ENCODE results near the gene SORCS3. TPM values are rescaled to one million over a fixed set of nuclear protein-coding genes. Genes with fewer than 3 reads are reported as not detected.

The SORCS3 gene
- polyA plus RNA-seq, 1 donor from 2014 or later: 9.8 TPM

- Histone ChIP-seq H3K9me2 (ENCODE audit: insufficient read depth, low read length) (no peaks in the 10 kb centered on the region), H4K20me1 (ENCODE audit: insufficient read depth) (no peaks in the 10 kb centered on the region), H3K4me2 (ENCODE audit: low read length) (no peak overlapping the region), H3K27me3 (ENCODE audit: insufficient read depth, low read depth, low read length) (no peaks in the 10 kb centered on the region), H3K9me3 (ENCODE audit: low read length) (no peaks in the 10 kb centered on the region), H3K27ac (ENCODE audit: low read length) (no peak overlapping the region), H3K4me3 (ENCODE audit: low read length) (no peak overlapping the region), H2AFZ (ENCODE audit: low read depth, low read length) (no peak overlapping the region), H3F3A (ENCODE audit: insufficient read depth, low read length, poor library complexity, severe bottlenecking) (no peaks in the 10 kb centered on the region), H3K36me3 (ENCODE audit: insufficient read depth, low read length) (no peaks in the 10 kb centered on the region), H3K79me2 (replicated peaks; ENCODE audit: insufficient read depth, low read length) (no peaks in the 10 kb centered on the region), H3K9ac (ENCODE audit: low read length) (no peak overlapping the region)
- TF ChIP-seq RAD21 (conservative IDR thresholded peaks at IDR 0.05): no peak
- TF ChIP-seq TAF1 (IDR thresholded peaks at IDR 0.05; ENCODE audit: low read depth): no peak
- TF ChIP-seq EZH2 (IDR thresholded peaks at IDR 0.05; ENCODE audit: borderline replicate concordance, insufficient read depth, low read length, poor library complexity, severe bottlenecking): no peak
- TF ChIP-seq MXI1 (conservative IDR thresholded peaks at IDR 0.05; ENCODE audit: poor library complexity, severe bottlenecking): no peak
- no peak for TF ChIP-seq REST (IDR thresholded peaks at IDR 0.05; ENCODE audit: borderline replicate concordance)
Measured at GRCh38 chr10:104811166-104811565, 170.1 kb downstream of the SORCS3 start.

GRCh38 chr10:104816501-104816900 lies 175.4 kb downstream of the SORCS3 start:
- Histone ChIP-seq H3K9me3 (ENCODE audit: low read length) (no peaks in the 10 kb centered on the region), H2AFZ (ENCODE audit: low read depth, low read length) (no peak overlapping the region), H3K79me2 (replicated peaks; ENCODE audit: insufficient read depth, low read length) (no peaks in the 10 kb centered on the region), H3F3A (ENCODE audit: insufficient read depth, low read length, poor library complexity, severe bottlenecking) (no peaks in the 10 kb centered on the region), H3K4me2 (ENCODE audit: low read length) (no peak overlapping the region), H3K9ac (ENCODE audit: low read length) (no peak overlapping the region), H4K20me1 (ENCODE audit: insufficient read depth) (no peaks in the 10 kb centered on the region), H3K27ac (ENCODE audit: low read length) (no peak overlapping the region), H3K4me3 (ENCODE audit: low read length) (no peak overlapping the region), H3K27me3 (ENCODE audit: insufficient read depth, low read depth, low read length) (no peaks in the 10 kb centered on the region), H3K36me3 (ENCODE audit: insufficient read depth, low read length) (no peaks in the 10 kb centered on the region), H3K9me2 (ENCODE audit: insufficient read depth, low read length) (no peaks in the 10 kb centered on the region)
- TF ChIP-seq, protein P1, sequence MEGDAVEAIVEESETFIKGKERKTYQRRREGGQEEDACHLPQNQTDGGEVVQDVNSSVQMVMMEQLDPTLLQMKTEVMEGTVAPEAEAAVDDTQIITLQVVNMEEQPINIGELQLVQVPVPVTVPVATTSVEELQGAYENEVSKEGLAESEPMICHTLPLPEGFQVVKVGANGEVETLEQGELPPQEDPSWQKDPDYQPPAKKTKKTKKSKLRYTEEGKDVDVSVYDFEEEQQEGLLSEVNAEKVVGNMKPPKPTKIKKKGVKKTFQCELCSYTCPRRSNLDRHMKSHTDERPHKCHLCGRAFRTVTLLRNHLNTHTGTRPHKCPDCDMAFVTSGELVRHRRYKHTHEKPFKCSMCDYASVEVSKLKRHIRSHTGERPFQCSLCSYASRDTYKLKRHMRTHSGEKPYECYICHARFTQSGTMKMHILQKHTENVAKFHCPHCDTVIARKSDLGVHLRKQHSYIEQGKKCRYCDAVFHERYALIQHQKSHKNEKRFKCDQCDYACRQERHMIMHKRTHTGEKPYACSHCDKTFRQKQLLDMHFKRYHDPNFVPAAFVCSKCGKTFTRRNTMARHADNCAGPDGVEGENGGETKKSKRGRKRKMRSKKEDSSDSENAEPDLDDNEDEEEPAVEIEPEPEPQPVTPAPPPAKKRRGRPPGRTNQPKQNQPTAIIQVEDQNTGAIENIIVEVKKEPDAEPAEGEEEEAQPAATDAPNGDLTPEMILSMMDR (IDR thresholded peaks at IDR 0.05; ENCODE audit: poor library complexity, severe bottlenecking): no peak
- TF ChIP-seq POLR2AphosphoS5 (IDR thresholded peaks at IDR 0.05) (no peak), EP300 (conservative IDR thresholded peaks at IDR 0.05; ENCODE audit: poor library complexity, severe bottlenecking) (no peak), SMC3 (conservative IDR thresholded peaks at IDR 0.05; ENCODE audit: poor library complexity) (no peak), MXI1 (conservative IDR thresholded peaks at IDR 0.05; ENCODE audit: poor library complexity, severe bottlenecking) (no peak), TAF1 (IDR thresholded peaks at IDR 0.05; ENCODE audit: low read depth) (no peak), REST (IDR thresholded peaks at IDR 0.05; ENCODE audit: borderline replicate concordance) (no peak), RAD21 (conservative IDR thresholded peaks at IDR 0.05) (no peak), EZH2 (IDR thresholded peaks at IDR 0.05; ENCODE audit: borderline replicate concordance, insufficient read depth, low read length, poor library complexity, severe bottlenecking) (no peak)
